ENCODE data around the gene SNHG17. TPM values are rescaled to one million over a fixed set of nuclear protein-coding genes. Genes with fewer than 3 reads are reported as not detected.
"Not testable (repeated sequence)": the region's sequence is repeated elsewhere in the genome, so short reads cannot be mapped to it uniquely, and the experiment has no call there.

The SNHG17 gene
- total RNA-seq, 4 donors from 2014 or later: 15.8 to 191 (median 43.7) TPM

GRCh38 chr20:38445901-38446425, 10.8 kb upstream of the SNHG17 start:
- TF ChIP-seq EP300 (IDR thresholded peaks at IDR 0.05; ENCODE audit: low read depth): no peak
- no peak for TF ChIP-seq POLR2A (IDR thresholded peaks at IDR 0.05)
- no peak for TF ChIP-seq POLR2AphosphoS5 (IDR thresholded peaks at IDR 0.05)
- TF ChIP-seq, protein P1, sequence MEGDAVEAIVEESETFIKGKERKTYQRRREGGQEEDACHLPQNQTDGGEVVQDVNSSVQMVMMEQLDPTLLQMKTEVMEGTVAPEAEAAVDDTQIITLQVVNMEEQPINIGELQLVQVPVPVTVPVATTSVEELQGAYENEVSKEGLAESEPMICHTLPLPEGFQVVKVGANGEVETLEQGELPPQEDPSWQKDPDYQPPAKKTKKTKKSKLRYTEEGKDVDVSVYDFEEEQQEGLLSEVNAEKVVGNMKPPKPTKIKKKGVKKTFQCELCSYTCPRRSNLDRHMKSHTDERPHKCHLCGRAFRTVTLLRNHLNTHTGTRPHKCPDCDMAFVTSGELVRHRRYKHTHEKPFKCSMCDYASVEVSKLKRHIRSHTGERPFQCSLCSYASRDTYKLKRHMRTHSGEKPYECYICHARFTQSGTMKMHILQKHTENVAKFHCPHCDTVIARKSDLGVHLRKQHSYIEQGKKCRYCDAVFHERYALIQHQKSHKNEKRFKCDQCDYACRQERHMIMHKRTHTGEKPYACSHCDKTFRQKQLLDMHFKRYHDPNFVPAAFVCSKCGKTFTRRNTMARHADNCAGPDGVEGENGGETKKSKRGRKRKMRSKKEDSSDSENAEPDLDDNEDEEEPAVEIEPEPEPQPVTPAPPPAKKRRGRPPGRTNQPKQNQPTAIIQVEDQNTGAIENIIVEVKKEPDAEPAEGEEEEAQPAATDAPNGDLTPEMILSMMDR (IDR thresholded peaks at IDR 0.05): no peak
- Histone ChIP-seq H3K4me1 (peaks cover 9 to 19% (median 17%) of the 10 kb centered on the region in 4 donors), H3K27ac (peak overlapping the region in 2 of 4 donors; percentile 85 to 90), H3K4me3 (peak overlapping the region in 2 of 4 donors; percentile 88 to 93), H3K27me3 (no peaks in the 10 kb centered on the region), H3K36me3 (peaks cover 0 to 9% (median 0%) of the 10 kb centered on the region in 4 donors), H3K9me3 (no peaks in the 10 kb centered on the region)
- intact Hi-C loops (cut with DNase I; ENCODE audit: low total_unique reads) (no loop called here), in situ Hi-C loops (cut with MboI; ENCODE audit: low pct_ligation_motif_present in 1 of 4, low pct_unique_long_range_greater_than_20kb in 1 of 4, low sequenced_read_pairs in 3 of 4) (no loop called here)
- 69 to 71% methylated on average over 6 of the region's 6 CpGs for WGBS, 2 donors (ENCODE audit: low coverage in 1 of 2)
- DNase-seq: no peak

DNA sequence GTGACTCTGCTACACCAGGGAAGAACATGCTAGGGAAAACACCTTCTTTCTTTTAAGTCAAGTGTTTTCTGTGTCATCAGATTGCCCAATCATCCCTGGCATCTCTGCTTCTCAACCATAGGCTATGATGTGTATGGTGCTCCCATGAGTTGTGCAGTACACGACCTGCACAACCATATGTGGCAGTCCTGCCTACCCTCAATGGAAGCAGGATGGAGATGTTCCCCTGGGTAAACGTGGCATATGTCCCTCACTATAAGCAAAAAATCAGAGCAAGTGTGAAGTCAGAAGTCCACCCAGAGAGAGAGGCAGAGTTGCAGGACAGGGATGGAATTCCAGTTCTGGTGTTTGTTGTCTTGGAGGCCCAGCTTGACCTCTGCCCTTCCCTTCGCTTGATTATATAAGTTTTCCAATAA, 10.3 kb upstream of the SNHG17 start:
- WGBS, 2 donors (ENCODE audit: low coverage in 1 of 2): 78 to 89% methylated on average over 1 to 3 of the region's 3 CpGs
- Histone ChIP-seq H3K4me1 (peaks cover 9 to 19% (median 17%) of the 10 kb centered on the region in 4 donors), H3K36me3 (peaks cover 0 to 4% (median 0%) of the 10 kb centered on the region in 4 donors), H3K4me3 (no peak overlapping the region), H3K9me3 (no peaks in the 10 kb centered on the region), H3K27me3 (no peaks in the 10 kb centered on the region), H3K27ac (no peak overlapping the region)
- in situ Hi-C loops (cut with MboI; ENCODE audit: low pct_ligation_motif_present in 1 of 4, low pct_unique_long_range_greater_than_20kb in 1 of 4, low sequenced_read_pairs in 3 of 4) (no loop called here), intact Hi-C loops (cut with DNase I; ENCODE audit: low total_unique reads) (no loop called here)
- no peak for DNase-seq
- TF ChIP-seq POLR2AphosphoS5 (IDR thresholded peaks at IDR 0.05) (no peak), POLR2A (IDR thresholded peaks at IDR 0.05) (no peak), EP300 (IDR thresholded peaks at IDR 0.05; ENCODE audit: low read depth) (no peak)

- in situ Hi-C loops (cut with MboI; ENCODE audit: low pct_ligation_motif_present in 1 of 4, low pct_unique_long_range_greater_than_20kb in 1 of 4, low sequenced_read_pairs in 3 of 4) (no loop called here), intact Hi-C loops (cut with DNase I; ENCODE audit: low total_unique reads) (no loop called here)
- 78 to 80% methylated on average over 4 to 9 of the region's 9 CpGs for WGBS, 2 donors (ENCODE audit: low coverage in 1 of 2)
- Histone ChIP-seq H3K4me3 (no peak overlapping the region), H3K27ac (no peak overlapping the region), H3K4me1 (peaks cover 0 to 3% (median 1%) of the 10 kb centered on the region in 4 donors), H3K9me3 (no peaks in the 10 kb centered on the region), H3K27me3 (no peaks in the 10 kb centered on the region), H3K36me3 (no peaks in the 10 kb centered on the region)
- TF ChIP-seq POLR2AphosphoS5 (IDR thresholded peaks at IDR 0.05): no peak
- no peak for TF ChIP-seq POLR2A (IDR thresholded peaks at IDR 0.05)
- DNase-seq: no peak
These were observed 6.8 kb upstream of the SNHG17 start for GRCh38 chr20:38441916-38442315.

DNA sequence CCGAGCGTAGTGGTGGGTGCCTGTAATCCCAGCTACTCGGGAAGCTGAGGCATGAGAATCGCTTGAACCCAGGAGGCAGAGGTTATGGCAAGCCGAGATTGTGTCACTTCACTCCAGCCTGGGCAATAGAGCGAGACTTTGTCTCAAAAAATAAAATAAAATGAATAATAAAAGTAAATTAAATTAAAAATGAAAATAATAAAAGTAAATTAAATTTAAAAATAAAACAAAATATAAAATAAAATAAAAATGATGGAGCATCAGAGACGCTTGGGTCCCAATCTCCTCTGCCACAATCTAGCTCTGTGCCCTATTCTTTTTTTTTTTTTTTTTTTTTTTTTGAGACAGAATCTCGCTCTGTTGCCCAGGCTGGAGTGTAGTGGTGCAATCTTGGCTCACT, 6.0 kb upstream of the SNHG17 start:
- H3K27ac ChIP-seq; H3K9me3 ChIP-seq; H3K4me3 ChIP-seq; in situ Hi-C loops (cut with MboI; ENCODE audit: low pct_ligation_motif_present in 1 of 4, low pct_unique_long_range_greater_than_20kb in 1 of 4, low sequenced_read_pairs in 3 of 4); intact Hi-C loops (cut with DNase I; ENCODE audit: low total_unique reads); H3K27me3 ChIP-seq; H3K4me1 ChIP-seq; H3K36me3 ChIP-seq; DNase-seq: not testable (repeated sequence)
- WGBS, 2 donors (ENCODE audit: low coverage in 1 of 2): 87 to 92% methylated on average over 7 to 8 of the region's 8 CpGs

DNA sequence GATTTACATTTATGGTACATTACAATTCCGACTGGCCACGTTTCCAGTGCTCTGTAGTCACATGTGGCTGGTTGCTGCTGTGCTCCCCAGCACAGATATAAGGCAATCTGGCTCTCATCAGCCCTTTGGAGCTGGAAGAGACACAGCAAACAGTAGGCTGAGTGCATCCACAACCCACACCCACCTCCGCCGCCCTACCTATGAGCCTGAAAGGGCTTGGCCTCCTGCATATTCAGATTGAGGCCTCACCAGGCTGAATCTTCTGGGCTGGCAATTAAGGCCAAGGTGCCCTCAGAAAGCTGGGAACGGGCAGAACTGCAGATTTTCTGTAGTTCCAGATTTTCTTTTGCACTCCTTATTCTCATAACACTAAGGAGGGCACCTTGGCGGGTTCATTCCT, 2.7 kb upstream of the SNHG17 start:
- DNase-seq: no peak
- Histone ChIP-seq H3K27me3 (no peaks in the 10 kb centered on the region), H3K4me1 (peaks cover 5 to 16% (median 11%) of the 10 kb centered on the region in 4 donors), H3K9me3 (no peaks in the 10 kb centered on the region), H3K4me3 (no peak overlapping the region), H3K36me3 (no peaks in the 10 kb centered on the region), H3K27ac (no peak overlapping the region)
- WGBS, 2 donors (ENCODE audit: low coverage in 1 of 2): 71 to 84% methylated on average over 3 to 6 of the region's 6 CpGs
- in situ Hi-C loops (cut with MboI; ENCODE audit: low pct_ligation_motif_present in 1 of 4, low pct_unique_long_range_greater_than_20kb in 1 of 4, low sequenced_read_pairs in 3 of 4): no loop called here
- TF ChIP-seq, protein P1 (IDR thresholded peaks at IDR 0.05): no peak
- intact Hi-C loops (cut with DNase I; ENCODE audit: low total_unique reads): no loop called here

DNA sequence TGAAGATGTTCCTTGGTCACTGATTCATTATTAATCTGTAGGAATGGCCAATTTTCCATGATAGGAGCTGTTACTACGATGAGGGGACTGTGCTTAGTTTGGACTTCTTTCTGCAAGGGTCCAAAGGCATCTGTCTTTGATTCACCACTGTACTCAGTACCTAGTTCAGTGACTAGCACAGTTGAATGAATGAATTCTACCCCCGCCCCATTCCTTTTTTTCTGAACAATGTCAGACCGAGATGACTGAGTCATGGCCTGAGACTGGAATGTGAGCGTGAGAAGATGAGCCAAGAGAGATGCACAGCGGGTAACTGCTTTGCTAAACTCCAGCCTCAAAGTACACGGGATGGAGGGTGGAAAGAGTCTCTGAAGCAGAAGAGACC, 419 bp upstream of the SNHG17 start:
- no peak for TF ChIP-seq EP300 (IDR thresholded peaks at IDR 0.05; ENCODE audit: low read depth)
- TF ChIP-seq, protein P1 (IDR thresholded peaks at IDR 0.05): no peak
- no peak for TF ChIP-seq POLR2AphosphoS5 (IDR thresholded peaks at IDR 0.05)
- no peak for TF ChIP-seq POLR2A (IDR thresholded peaks at IDR 0.05)
- H3K4me1 ChIP-seq: peaks cover 5 to 16% (median 11%) of the 10 kb centered on the region in 4 donors
- no peak overlapping the region for H3K4me3 ChIP-seq
- DNase-seq: no peak
- H3K9me3 ChIP-seq: no peaks in the 10 kb centered on the region
- WGBS, 2 donors (ENCODE audit: low coverage in 1 of 2): 64 to 71% methylated on average over 5 to 6 of the region's 6 CpGs
- no peak overlapping the region for H3K27ac ChIP-seq
- in situ Hi-C loops (cut with MboI; ENCODE audit: low pct_ligation_motif_present in 1 of 4, low pct_unique_long_range_greater_than_20kb in 1 of 4, low sequenced_read_pairs in 3 of 4): no loop called here
- intact Hi-C loops (cut with DNase I; ENCODE audit: low total_unique reads): no loop called here
- H3K36me3 ChIP-seq: peaks cover 0 to 21% (median 10%) of the 10 kb centered on the region in 4 donors
- H3K27me3 ChIP-seq: no peaks in the 10 kb centered on the region
